Panc1 (cell line): ENCODE results near the gene MROH7. TPM values are rescaled to one million over a fixed set of nuclear protein-coding genes. Genes with fewer than 3 reads are reported as not detected.
A peak's percentile ranks its signal among the peaks of the same experiment; 100 is the strongest.

ENCODE experiments used
- ATAC-seq: fragments of 200-7000 bp; cut with Tn5 transposase; 2 replicates; pipeline ENCODE4 v1.9.1; 2020; ENCODE audit warnings: mild to moderate bottlenecking, moderate library complexity
- BruUV-seq: library from RNA; stranded (reverse); fragments of 400-500 nt; replicated peaks from 2 replicates; lab custom pipeline; 2021; lab: Mats Ljungman, UMichigan
- CTCF ChIA-PET: fragments of 300-600 bp; sonication (Branson Sonifier 250); formaldehyde crosslinking; loops from one replicate; lab custom pipeline; 2022; ENCODE audit warnings: antibody characterized with exemption; lab: Charles Lee
- POLR2A ChIA-PET: fragments of 300-600 bp; sonication (Branson Sonifier 250); formaldehyde crosslinking; loops from one replicate; lab custom pipeline; 2022; ENCODE audit warnings: antibody characterized with exemption; lab: Charles Lee
- DNase-seq: peaks from one replicate; pipeline ENCODE4 v3.0.0-alpha.2; 2010; ENCODE audit warnings: low read depth, low spot score
- H3K27ac ChIP-seq: 2 replicates; pipeline ENCODE4 v1.5.1; 2011; ENCODE audit warnings: mild to moderate bottlenecking, low read length, inconsistent platforms
- H3K27me3 ChIP-seq: fragments of 200-500 bp; sonication (Bioruptor generic); 2 replicates; pipeline ENCODE4 v1.6.0; 2014; ENCODE audit warnings: low read length, inconsistent platforms; ENCODE audit not compliant: control insufficient read depth, insufficient read depth
- H3K36me3 ChIP-seq: fragments of 200-500 bp; sonication (Bioruptor generic); 2 replicates; pipeline ENCODE4 v1.5.1; 2014; ENCODE audit warnings: inconsistent platforms, mild to moderate bottlenecking, low read length, moderate library complexity; ENCODE audit not compliant: control insufficient read depth, insufficient read depth
- H3K4me1 ChIP-seq: 2 replicates; pipeline ENCODE4 v1.5.1; 2011; ENCODE audit warnings: inconsistent platforms, mild to moderate bottlenecking, low read length, moderate library complexity; ENCODE audit not compliant: control insufficient read depth, insufficient read depth
- H3K4me3 ChIP-seq, 2 experiments: 2 replicates each; pipeline ENCODE4 v1.5.1; 2011 to 2012; ENCODE audit warnings: low read depth in 2 of 2, low read length in 2 of 2, mild to moderate bottlenecking in 2 of 2, inconsistent platforms in 1 of 2, moderate library complexity in 1 of 2
- H3K9me3 ChIP-seq: fragments of 200-500 bp; sonication (Bioruptor generic); 2 replicates; pipeline ENCODE4 v1.5.1; 2014; ENCODE audit warnings: low read depth, mild to moderate bottlenecking, inconsistent platforms, low read length, moderate library complexity; ENCODE audit not compliant: control insufficient read depth, insufficient read depth
- POLR2AphosphoS5 ChIP-seq: IDR thresholded peaks from 2 replicates; pipeline ENCODE4 v1.6.1; 2012; ENCODE audit warnings: mild to moderate bottlenecking, low read depth, low read length, moderate library complexity
- SIN3A ChIP-seq: IDR thresholded peaks from 2 replicates; pipeline ENCODE4 v1.6.1; 2012; ENCODE audit warnings: low read depth, mild to moderate bottlenecking, low read length, moderate library complexity, borderline replicate concordance; ENCODE audit not compliant: insufficient read depth
- TCF7L2 ChIP-seq: IDR thresholded peaks from 2 replicates; pipeline ENCODE4 v1.6.1; 2011; ENCODE audit warnings: mild to moderate bottlenecking, low read depth, low read length, inconsistent platforms
- in situ Hi-C: cut with HindIII; loops from 2 replicates; pipeline ENCODE4 v1.10.0; 2016; ENCODE audit warnings: low sequenced_read_pairs, low pct_unique_long_range_greater_than_20kb
- intact Hi-C: fragments of 100-400 bp; cut with micrococcal nuclease; formaldehyde crosslinking; loops from one replicate; pipeline ENCODE4 v1.10.0; 2022; ENCODE audit not compliant: unreplicated experiment
- total RNA-seq: library from RNA; stranded (reverse); gene quantifications from one replicate; pipeline ENCODE4 v1.2.1, GENCODE V29; 2021; ENCODE audit not compliant: unreplicated experiment
- TF ChIP-seq, protein P1 (sequence below): fragments of 450-650 bp; IDR thresholded peaks from 2 replicates; pipeline ENCODE4 v1.5.1; 2017; ENCODE audit warnings: mild to moderate bottlenecking
- TF ChIP-seq, protein P2 (sequence below), 2 experiments: IDR thresholded peaks; 2 replicates each; pipeline ENCODE4 v1.6.1; 2011 to 2012; ENCODE audit warnings: low read depth in 2 of 2, control low read depth in 1 of 2, low read length in 1 of 2, mild to moderate bottlenecking in 1 of 2, moderate library complexity in 1 of 2; ENCODE audit not compliant: insufficient read depth in 1 of 2

The MROH7 gene
- total RNA-seq, 1 experiment from 2014 or later, result not detected

DNA sequence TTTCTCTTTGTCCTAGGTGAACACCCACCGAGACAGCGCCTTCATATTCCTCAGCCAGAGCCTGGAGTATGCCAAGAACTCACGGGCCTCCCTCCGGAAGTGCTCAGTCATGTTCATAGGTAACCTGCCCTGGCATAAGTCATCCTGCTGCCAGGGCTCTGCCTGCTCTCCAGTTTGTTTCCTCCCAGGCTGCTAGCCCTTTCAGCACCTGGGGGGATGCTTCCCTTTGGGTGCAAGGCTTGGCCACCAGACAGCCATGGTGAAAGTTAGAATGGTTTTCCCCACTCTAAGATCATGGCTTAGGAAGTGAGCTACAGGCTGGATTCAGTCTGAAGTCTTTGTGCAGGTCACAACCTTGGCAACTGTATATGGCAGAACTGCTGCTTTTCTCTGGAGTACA, 64.8 kb downstream of the MROH7 start:
- in situ Hi-C loops, result no loop called here
- Histone ChIP-seq H3K4me3 (no peak overlapping the region), H3K9me3 (no peaks in the 10 kb centered on the region), H3K27me3 (peaks cover 8% of the 10 kb centered on the region), H3K27ac (no peak overlapping the region), H3K36me3 (no peaks in the 10 kb centered on the region), H3K4me1 (no peaks in the 10 kb centered on the region)
- no peak for ATAC-seq
- no TSS peak for BruUV-seq
- intact Hi-C loops, result no loop called here
- POLR2A ChIA-PET, result no interaction called here
- no peak for TF ChIP-seq TCF7L2
- no peak for TF ChIP-seq POLR2AphosphoS5
- TF ChIP-seq, protein P1, sequence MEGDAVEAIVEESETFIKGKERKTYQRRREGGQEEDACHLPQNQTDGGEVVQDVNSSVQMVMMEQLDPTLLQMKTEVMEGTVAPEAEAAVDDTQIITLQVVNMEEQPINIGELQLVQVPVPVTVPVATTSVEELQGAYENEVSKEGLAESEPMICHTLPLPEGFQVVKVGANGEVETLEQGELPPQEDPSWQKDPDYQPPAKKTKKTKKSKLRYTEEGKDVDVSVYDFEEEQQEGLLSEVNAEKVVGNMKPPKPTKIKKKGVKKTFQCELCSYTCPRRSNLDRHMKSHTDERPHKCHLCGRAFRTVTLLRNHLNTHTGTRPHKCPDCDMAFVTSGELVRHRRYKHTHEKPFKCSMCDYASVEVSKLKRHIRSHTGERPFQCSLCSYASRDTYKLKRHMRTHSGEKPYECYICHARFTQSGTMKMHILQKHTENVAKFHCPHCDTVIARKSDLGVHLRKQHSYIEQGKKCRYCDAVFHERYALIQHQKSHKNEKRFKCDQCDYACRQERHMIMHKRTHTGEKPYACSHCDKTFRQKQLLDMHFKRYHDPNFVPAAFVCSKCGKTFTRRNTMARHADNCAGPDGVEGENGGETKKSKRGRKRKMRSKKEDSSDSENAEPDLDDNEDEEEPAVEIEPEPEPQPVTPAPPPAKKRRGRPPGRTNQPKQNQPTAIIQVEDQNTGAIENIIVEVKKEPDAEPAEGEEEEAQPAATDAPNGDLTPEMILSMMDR, result no peak
- TF ChIP-seq SIN3A, result no peak
- TF ChIP-seq, protein P2, sequence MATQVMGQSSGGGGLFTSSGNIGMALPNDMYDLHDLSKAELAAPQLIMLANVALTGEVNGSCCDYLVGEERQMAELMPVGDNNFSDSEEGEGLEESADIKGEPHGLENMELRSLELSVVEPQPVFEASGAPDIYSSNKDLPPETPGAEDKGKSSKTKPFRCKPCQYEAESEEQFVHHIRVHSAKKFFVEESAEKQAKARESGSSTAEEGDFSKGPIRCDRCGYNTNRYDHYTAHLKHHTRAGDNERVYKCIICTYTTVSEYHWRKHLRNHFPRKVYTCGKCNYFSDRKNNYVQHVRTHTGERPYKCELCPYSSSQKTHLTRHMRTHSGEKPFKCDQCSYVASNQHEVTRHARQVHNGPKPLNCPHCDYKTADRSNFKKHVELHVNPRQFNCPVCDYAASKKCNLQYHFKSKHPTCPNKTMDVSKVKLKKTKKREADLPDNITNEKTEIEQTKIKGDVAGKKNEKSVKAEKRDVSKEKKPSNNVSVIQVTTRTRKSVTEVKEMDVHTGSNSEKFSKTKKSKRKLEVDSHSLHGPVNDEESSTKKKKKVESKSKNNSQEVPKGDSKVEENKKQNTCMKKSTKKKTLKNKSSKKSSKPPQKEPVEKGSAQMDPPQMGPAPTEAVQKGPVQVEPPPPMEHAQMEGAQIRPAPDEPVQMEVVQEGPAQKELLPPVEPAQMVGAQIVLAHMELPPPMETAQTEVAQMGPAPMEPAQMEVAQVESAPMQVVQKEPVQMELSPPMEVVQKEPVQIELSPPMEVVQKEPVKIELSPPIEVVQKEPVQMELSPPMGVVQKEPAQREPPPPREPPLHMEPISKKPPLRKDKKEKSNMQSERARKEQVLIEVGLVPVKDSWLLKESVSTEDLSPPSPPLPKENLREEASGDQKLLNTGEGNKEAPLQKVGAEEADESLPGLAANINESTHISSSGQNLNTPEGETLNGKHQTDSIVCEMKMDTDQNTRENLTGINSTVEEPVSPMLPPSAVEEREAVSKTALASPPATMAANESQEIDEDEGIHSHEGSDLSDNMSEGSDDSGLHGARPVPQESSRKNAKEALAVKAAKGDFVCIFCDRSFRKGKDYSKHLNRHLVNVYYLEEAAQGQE (IDR thresholded peaks at IDR 0.05; ENCODE audit: insufficient read depth in 1 of 2, low read depth in 2 of 2, low read length in 1 of 2), result no peak; a peak in 1 of 4 replicates
- DNase-seq, result no peak
- CTCF ChIA-PET, result no interaction called here

DNA sequence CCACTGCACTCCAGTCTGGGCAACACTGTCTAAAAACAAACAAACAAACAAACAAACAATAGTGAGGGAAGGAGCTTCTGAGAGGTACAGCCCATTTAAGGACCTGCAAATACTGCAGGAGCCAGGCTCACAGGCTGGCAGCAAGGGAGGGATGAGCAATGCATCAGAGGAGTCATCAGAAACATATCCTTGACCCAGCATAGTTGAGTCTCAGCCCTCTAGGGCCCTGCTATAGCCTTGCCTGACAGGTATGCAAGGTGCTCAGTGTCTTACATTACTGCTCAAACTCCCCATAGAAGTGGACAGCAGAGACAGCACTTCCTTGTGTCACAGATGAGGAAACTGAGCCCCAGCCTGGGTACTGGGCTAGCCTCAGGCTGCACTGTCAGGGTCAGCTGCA, 66.8 kb downstream of the MROH7 start:
- in situ Hi-C loops (no loop called here), intact Hi-C loops (no loop called here)
- H3K27me3 ChIP-seq, result peaks cover 5% of the 10 kb centered on the region
- ChIA-PET POLR2A (interaction anchor here (0.6 kb wide), 1 partner anchor 19 kb away, joined by 3 read pairs; no protein-coding TSS in a partner anchor), CTCF (no interaction called here)
- TF ChIP-seq, protein P1, result no peak
- TF ChIP-seq, protein P2 (IDR thresholded peaks at IDR 0.05; ENCODE audit: insufficient read depth in 1 of 2, low read depth in 2 of 2, low read length in 1 of 2), result no peak
- TF ChIP-seq TCF7L2, result no peak
- TF ChIP-seq POLR2AphosphoS5, result no peak
- TF ChIP-seq SIN3A, result no peak
- no peak overlapping the region for H3K4me3 ChIP-seq
- no peaks in the 10 kb centered on the region for H3K36me3 ChIP-seq
- ATAC-seq (0 out of 2 replicates have a peak, but pooled peaks have one; percentile 28), DNase-seq (no peak)
- no peaks in the 10 kb centered on the region for H3K9me3 ChIP-seq
- no peaks in the 10 kb centered on the region for H3K4me1 ChIP-seq
- BruUV-seq, result no TSS peak
- no peak overlapping the region for H3K27ac ChIP-seq
